Omental fat pad (tissue), 4 donors: Measurements from ENCODE around the gene BAHD1. TPM values are rescaled to one million over a fixed set of nuclear protein-coding genes. Genes with fewer than 3 reads are reported as not detected.

Experiments
- ATAC-seq: fragments of 150-250 bp; one replicate; pipeline ENCODE4 v1.9.1; 2016; ENCODE audit warnings: mild to moderate bottlenecking, moderate library complexity; ENCODE audit not compliant: low FRiP score
- DNase-seq: peaks from one replicate; pipeline ENCODE4 v3.0.0-alpha.2; 2019; ENCODE audit warnings: low spot score
- total RNA-seq, 4 donors: library from RNA; depleted of rRNA; stranded (reverse); fragments of >200 nt; gene quantifications; one replicate each; pipeline ENCODE4 v1.1.0, GENCODE V29; 2016
- TF ChIP-seq, protein P1 (sequence below), 3 donors: fragments of 450-650 bp; IDR thresholded peaks; one replicate each; pipeline ENCODE4 v1.5.1; 2016 to 2017; ENCODE audit warnings: antibody characterized with exemption in 3 of 3, mild to moderate bottlenecking in 3 of 3, moderate library complexity in 2 of 3

Gene BAHD1
- 10 to 100 TPM in 3 of 4 donors, 1 to 10 TPM in 1; 9.7 to 17.4 (median 11.4) TPM for total RNA-seq

DNA sequence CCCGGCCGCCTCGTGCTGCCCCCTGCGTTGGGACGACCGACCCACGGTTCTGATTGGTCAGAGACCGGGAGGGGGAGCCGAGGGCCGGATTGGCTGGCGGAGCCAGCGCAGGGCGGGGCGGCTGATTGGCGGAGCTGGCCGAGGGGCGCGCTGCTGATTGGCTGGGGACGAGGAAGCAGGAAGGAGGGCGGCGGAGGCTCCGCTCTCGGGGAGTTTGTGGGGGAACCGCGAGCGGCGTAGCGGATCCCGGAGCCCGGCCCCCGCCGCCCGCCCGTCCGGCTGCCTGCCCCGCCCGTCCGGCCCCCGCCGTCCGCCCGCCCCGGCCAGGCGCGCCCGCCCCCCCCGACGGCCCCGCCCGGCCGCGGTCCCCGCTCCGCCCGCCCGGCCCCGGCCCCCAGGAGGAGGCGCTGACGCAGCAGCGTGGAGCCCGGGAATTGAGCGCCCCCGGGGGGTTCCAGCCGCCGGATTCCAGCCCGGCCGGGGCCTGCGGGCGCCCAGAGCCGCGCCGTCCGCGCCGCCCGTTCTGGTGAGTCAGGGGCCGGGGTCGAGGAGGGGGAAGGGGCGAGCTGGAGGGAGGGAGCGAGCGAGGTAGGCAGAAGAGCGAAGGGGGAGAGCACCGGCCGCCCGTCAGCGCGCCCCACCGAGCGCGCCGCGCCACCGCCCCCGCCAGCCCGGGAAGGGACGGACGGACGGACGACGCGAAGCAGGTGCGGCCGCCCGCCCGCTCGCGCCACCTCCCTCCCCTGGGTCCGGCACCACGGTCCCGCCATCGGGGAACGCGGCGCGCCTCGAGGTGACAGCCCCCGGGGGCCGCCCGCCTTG, at the start of gene BAHD1:
BAHD1 (plus strand) TSS at position 211 of the 822 bp plus-strand sequence. CDS start 17,512 bp downstream, outside the sequence.
- TF ChIP-seq, protein P1, sequence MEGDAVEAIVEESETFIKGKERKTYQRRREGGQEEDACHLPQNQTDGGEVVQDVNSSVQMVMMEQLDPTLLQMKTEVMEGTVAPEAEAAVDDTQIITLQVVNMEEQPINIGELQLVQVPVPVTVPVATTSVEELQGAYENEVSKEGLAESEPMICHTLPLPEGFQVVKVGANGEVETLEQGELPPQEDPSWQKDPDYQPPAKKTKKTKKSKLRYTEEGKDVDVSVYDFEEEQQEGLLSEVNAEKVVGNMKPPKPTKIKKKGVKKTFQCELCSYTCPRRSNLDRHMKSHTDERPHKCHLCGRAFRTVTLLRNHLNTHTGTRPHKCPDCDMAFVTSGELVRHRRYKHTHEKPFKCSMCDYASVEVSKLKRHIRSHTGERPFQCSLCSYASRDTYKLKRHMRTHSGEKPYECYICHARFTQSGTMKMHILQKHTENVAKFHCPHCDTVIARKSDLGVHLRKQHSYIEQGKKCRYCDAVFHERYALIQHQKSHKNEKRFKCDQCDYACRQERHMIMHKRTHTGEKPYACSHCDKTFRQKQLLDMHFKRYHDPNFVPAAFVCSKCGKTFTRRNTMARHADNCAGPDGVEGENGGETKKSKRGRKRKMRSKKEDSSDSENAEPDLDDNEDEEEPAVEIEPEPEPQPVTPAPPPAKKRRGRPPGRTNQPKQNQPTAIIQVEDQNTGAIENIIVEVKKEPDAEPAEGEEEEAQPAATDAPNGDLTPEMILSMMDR (IDR thresholded peaks at IDR 0.05): no peak
- ATAC-seq (peak; percentile 84), DNase-seq (peak; percentile 84)

DNA sequence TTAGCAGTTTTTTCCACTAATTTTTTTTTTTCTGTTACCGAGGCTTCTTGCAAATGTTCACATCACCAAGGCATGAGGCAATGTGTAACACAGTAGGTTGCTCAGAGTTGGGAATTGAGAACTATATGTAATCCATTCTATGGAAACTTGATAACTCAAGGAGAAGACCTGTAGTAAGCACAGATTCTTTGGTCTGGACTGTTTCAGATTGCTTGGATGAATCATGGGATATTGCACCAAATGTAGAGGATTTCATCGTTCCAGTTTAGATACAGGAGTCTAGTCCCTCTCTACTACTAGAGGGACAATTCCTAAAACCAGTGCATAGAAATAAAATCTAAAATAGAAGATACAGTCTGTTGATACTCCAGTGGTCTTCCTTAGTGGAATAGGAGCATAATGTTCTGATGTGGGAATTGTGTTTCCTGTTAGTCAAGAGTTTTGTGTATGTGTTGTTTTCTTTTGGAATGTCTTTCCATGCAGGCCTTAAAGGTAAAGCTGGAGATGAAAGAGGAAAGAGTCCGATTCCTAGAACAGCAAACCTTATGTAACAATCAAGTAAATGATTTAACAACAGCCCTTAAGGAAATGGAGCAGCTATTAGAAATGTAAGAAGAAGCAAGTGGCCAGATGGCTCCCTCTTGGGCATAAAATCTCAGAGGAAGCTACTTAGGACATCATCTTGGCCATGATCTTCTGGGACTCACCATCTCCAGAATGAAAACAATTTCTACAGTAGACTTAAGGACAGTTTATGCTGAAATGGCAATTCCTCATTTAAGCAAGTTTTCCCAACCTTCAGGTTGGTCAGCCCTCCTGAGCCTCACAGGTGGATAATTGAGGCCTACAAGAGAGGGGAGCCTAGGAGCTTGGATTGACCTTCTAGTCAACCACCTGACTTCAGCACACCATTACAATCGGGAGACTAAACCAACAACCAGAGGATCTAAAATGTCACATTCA, 47.5 kb upstream of the BAHD1 start:
- TF ChIP-seq, protein P1 (IDR thresholded peaks at IDR 0.05): no peak
- DNase-seq (no peak), ATAC-seq (no peak)

DNA sequence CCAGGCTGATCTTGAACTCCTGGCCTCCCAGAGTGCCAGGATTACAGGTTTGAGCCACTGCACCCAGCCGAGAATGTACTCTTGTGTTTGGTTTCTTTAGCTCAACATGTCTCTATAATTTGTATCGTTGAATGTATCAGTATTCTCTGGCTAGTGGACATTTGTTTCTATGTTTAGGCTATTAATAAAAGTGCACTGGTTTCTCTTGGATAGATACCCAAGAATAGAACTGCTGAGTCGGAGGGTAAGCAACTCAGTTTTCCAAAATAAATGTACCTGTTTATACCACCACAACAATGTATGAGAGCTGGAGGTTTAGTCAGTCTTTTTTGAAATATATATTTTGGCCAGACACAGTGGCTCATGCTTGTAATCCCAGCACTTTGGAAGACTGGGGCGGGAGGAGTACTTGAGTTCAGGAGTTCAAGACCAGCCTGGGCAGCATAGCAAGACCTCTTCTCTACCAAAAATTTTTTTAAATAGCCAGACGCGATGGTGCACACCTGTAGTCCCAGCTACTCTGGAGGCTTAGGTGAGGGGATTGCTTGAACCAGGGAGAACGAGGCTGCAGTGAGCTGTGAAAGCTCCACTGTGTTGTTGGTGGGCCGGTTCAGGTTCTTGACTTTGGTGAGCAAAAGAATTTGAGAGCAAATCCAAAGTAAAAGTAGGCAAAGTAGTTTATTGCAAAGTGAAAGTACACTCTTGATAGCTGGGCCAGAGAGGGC, 42.9 kb upstream of the BAHD1 start:
- no peak for ATAC-seq

DNA sequence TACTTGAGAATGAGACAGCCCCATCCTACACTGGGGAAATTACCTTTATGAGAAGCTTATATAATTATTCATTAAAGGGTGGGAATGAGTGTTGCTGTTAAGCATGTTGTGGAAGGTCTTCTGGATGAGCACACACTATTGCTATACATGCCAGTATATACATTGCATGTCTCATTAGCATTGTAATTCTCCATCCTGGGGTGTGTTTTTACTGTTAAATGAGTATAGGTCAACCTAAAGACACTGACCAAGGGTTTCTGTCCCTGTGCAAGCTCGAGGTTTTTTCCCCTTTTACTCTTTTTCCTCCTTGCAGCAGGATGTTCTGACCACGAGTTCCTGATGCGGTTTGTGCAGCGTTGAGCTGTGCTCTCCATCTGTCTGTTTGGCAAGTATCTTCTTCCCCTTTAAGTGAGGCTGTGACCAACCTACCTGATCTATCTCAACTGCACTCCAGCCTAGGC, 42.3 kb upstream of the BAHD1 start:
- ATAC-seq: no peak
- no peak for DNase-seq
- TF ChIP-seq, protein P1 (IDR thresholded peaks at IDR 0.05): no peak

More for the DNA sequence above, 42.9 kb upstream of the BAHD1 start:
- TF ChIP-seq, protein P1 (IDR thresholded peaks at IDR 0.05): no peak
- DNase-seq: no peak

DNA sequence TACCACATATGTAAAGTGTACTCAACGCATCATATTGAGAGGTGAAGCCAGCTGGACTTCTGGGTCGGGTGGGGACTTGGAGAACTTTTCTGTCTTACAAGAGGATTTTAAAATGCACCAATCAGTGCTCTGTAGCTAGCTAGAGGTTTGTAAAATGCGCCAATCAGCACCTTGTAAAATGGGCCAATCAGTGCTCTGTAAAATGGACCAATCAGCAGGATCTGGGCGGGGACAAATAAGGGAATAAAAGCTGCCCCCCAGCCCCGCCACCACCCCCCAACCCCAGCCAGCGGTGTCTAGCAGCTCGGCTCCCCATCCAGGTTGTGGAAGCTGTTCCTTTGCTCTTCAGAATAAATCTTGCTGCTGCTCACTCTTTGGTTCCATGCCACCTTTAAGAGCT, 41.4 kb upstream of the BAHD1 start:
- TF ChIP-seq, protein P1 (IDR thresholded peaks at IDR 0.05): no peak
- ATAC-seq: no peak
- DNase-seq: no peak
